ENCODE measurements around the gene BCORL1.

BCORL1 gene

DNA sequence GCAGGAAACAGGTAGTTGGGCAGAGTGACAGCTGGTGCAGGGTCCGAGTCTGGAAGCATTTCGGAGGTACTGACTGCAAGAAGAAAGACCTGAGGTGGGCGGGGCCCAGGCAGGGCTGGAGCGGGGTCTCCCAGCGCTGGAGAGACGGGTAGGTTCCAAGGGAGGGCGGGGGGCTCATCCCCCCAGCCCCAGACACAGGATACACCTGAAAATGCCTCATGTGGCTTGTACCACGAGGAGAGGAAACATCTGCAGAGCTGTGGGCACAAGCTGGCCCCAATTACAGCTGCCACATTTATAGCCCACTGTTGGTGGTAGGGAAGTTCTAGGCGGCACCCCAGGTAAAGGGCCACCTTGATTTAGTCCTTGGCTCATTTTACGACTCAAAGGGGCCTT is 89.9 kb downstream of the BCORL1 start:
- DNase-seq = no peak

DNA sequence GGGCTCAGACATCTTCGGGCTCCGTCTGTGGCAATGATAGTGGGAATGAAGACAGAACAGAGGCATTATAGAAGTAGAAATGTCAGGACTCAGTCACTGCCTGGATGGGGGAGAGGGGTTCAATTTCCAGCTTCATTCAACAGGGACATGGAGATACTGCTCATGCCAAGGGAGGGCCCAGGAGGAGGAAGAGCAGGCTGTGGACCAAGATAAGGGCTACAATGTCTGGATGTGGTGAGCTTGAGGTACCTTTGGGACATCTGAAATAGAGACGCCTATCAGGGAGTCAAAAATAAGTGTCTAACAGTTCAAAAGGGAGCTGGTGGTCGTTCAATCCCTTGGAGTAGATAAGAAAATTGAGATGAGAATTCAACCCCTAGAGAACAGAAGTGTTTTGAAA is 93.3 kb downstream of the BCORL1 start:
- no peak for DNase-seq

DNA sequence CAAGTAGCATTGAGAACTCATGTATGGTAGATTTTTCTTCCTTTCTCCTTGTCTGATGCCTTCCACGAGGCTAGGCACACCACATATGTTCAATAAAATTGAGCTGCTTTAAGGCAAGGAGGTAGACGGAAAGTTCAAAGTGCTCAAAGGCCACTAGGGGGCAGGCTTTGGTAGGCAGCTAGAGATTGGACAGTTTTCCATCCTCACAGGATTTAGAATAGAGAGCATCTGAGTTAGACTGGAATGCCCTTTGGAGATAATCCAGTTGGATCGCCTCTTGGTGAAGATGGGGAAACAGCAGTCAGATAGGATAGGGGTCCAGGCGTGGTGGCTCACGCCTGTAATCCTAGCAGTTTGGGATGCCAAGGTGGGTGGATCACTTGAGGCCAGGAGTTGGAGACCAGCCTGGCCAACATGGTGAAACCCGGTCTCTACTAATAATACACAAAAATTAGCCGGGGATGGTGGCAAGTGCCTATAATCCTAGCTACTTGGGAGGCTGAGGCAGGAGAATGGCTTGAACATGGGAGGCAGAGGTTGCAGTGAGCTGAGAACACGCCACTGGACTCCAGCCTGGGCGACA is 97.5 kb downstream of the BCORL1 start:
- DNase-seq = peak; percentile 39

DNA sequence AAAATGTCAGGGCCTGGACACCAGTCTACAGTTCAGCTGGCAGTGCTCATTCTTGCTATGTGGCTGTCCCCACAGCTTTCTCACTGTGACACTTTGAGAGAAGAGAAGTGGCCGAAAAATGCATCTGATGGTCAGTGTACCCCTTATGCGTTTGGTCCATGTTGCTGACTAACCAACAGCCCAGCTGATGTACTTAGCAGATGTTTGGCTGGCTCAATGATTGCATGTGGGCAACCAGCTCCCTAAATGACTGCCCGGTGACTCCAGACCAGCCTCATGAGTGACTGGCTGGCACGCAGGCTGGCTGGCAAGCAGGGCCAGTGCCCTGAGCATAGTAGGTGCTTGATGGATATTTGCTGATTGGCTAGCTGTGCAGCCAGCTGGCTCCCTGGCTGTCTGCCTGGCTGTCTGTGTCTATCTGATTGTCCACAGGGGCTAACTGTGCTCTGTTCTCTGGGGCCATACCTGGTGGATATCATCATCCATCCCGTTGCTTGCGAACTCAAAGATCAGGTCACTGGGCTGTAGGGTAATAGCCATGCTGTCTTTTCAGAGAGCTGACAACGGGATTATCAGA is 98.4 kb downstream of the BCORL1 start:
- DNase-seq = no peak

DNA sequence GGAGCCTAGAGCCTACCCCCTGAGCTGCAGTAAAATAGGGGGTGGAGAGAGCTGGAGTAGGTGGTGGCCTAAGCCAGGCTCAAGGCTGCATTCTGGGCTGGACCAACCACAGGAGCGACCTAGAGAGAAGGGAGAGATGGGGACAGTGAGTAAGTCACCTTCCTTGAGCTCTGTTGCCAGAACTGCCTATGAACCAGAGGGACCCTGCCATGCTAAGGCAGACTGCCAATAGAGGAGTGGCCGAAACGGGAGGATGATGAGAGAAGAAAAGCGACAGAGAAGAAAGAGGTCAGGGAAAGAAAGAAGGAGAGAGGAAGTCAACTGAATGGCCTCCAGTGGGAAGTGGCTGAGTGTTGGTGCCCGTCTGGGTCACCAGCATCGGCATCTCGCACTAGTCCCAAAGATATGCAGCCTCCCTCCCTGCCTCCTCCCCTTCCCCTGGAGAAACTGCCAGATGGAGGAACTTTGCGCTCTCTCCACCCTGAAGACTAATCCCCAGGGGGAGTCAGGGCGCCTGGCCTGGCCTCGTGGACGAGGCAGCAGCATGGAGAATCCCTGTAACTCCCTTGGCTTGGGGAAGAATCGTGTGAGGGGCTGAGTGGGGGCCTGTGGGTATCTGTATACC is 99.1 kb downstream of the BCORL1 start:
- no peak for DNase-seq

DNA sequence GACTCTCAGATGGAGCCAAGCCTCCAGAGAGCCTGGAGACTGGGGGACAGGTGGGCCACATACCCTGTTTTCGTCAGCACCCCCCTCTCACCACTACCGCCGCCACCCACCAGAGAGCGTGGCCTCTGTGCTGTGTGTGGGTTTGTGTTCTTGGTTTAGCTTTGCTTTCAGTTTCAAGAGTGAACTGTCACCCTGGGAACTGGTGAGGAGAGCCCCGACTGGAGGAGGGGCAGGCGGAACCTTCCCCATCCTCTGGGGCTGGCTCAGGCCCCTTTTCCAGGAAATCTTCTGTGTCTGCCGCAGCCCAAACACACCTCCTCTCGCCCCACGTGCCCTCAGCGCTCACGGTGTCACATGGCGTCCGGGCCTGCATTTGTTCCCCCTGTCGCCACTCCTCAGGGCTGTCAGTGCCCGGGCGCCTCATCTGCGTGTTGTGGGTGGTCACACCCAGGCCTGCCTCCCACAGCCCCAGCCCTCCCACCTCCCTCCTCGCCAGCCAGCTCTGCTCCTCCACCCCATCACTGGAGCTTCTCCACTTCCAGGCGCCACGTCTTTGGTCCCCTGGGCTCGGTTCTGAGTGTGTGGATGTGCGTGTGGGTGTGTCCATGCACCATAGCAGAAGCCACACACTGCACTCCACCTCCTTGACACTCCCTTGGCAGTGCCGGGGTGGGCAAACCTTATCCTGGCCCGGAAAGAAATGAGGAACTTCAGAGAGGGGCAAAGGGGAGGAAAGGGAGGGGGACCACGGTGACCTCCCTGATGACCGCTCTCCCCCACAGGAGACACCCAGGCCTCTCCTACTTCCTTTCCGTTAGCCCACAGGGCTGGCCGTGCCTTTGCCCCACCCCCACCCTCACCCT is 100.0 kb downstream of the BCORL1 start:
- peak; percentile 77 for DNase-seq

DNA sequence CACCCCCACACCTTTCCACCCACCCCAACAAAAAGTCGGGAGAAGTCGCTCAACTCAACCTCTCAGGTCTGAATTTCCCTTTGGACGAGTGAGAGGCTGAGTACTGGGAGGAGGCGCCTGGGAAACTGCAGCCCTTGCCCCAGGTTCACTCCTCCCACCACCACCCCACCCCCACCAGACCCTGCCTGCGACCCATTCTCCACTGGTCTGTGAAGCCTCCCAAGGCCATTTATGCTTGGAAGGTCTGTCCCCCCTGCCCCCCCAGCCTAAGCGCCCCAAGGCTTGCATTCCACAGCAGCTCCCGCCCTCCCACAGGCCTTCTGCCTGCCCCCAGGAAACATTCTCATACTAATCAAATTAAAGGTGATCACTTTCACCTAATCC is 100.7 kb downstream of the BCORL1 start:
- DNase-seq = no peak

DNA sequence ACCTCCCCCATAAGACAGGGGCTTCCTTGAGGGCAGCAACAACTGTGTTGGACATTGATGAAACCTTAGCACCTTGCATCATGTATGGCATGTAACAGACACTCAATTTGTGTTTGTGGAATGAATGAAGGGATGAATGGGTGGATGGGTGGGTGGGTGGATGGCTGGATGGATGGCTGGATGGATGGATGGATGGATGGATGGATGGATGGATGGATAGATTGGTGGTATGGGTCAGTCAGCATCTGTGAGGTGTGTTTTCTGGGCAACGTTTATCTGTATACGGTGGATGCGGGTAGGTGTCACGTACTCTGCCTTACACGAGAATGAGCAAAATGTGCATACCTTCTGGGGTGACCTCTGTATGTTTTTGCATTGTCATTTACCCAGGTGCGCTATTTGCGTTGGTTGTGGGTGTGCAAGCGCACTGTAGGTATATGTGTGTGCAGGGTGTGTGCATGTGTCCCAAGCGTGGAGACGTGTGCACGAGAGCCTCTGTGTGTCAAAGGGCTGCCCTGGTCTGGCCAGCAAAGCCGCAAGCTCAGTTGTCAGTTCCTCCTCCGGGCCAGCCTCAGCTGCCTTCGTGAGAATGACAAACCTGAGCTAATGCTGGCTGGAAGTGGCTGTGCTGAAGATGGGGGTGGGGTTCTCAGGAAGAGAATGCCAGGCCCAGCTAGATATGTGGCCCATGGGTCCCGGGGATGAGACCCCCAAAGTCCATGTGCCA is 101.4 kb downstream of the BCORL1 start:
- DNase-seq = no peak

DNA sequence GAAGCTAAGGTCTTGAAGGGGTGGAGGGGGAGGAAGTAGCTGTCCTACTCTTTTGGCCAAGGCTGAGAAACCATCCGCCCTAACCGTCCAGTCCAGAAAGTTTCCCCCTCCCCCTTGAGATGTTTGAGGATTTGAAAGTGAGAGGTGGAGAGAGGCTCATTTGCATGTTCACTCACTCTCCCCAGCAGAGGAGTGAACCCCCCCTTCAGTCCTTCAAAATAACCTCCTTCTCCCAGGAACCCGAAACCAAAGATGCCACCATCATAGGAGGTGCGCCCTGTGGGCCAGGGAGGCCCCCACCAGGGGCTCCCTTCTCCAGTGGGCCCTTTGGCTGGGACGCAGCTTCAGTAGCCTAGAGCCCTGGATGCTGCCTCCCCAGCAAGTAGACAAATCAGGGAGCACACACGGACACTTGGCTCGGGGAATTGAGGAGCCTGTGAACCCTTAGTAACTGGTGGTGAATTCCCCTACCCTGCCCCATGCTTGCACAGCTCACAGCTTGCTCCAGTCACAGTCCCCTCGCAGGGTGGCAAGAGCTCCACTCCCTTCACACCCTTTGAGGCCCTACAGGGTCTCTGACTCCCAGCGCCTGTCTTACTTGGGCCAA is 102.3 kb downstream of the BCORL1 start:
- no peak for DNase-seq

DNA sequence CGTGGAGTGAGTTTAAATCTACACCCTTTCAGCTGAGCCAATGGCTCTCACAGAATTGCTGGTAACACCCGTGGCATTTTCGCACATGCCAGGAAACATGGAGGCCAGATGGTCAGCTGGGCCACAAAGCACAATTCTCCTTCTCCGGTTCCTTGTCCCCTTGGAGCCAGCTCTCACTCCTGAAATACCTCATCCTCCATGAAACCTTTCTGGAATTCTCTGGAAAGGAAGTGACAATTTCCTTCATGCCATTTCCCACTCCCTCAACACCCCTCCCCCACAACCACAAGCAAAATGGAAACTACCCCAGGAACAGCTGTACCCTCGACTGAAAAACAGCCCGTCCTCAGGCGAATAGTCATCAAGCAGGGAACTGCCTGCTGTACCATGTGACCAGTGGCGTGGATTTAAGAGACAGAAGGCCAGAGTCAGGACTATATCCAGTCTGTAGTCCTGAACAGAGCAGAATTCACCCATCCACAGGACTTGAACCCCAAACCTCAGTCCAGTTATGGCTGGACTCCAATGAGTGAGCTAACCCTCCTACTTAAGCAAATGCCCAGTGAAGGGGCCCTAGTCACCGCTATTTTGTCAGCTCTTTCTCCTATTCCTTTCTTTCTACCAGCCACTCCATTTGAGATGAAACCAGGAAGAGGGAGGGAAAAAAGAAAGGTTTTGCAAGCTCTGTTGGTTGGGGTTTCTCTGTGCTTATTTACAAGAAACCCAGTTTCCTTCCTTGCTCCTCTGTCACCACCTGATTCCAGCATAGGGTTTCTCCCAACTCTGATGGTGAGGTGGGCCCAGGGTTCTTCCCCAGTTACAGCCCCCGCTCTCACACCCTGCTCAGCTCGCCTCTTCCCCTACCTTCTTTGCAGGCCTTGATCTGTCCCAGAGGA is 103.4 kb downstream of the BCORL1 start:
- no peak for DNase-seq

DNA sequence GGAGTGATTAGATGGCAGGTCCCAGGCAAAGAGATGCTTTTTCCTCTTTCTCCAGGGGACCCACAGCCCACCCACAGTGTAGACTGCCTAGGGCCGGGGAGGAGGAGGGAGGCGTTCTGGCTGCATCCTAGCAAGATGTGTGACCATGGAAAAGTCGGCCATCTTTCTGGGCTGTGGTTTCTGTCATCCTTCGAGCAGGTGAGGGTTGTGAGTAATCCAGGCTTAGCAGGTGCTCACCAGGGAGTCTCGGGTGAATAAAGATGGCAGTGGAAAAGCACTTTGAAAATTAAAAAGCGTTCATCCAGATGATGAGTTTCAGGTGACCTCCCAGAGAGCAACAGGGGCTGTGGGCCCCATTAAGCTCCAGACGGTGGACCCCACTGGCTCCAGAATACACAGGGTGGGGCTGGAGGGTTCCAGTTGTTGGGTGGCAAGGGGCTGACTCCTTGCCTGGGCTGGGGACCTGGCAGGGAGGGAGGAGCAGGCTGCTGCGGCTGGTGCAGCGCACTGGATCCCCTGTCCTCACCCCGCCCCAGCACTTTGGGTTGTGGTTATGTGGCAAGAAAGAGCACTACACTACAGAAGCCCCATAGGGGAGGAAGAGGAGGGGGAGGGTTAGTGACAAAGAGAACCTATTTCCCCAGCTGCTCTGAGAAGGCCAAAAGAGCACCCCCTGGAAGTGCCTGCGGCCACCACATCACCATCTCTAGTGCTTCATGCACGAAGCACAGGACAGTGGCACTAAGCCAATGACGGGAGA is 104.2 kb downstream of the BCORL1 start:
- peak; percentile 58 for DNase-seq

DNA sequence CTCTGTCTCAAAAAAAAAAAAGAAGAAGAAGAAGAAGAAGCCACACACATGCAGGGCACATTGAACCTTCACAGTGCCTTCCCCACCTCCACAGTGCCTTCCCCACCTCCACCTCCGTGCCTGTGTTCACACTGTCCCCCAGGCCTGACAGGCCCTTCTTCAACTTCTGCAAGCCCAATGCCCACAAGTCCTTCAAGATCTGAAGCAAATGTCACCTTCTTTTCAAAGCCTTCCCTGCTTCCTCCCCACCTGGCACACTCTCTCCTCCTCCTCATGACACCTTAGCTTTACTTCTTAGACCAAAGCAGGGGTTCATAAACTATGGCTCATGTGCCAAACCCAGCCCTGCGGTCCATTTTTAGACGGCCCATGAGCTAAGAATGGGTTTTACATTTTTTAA is 107.9 kb downstream of the BCORL1 start:
- no peak for DNase-seq

DNA sequence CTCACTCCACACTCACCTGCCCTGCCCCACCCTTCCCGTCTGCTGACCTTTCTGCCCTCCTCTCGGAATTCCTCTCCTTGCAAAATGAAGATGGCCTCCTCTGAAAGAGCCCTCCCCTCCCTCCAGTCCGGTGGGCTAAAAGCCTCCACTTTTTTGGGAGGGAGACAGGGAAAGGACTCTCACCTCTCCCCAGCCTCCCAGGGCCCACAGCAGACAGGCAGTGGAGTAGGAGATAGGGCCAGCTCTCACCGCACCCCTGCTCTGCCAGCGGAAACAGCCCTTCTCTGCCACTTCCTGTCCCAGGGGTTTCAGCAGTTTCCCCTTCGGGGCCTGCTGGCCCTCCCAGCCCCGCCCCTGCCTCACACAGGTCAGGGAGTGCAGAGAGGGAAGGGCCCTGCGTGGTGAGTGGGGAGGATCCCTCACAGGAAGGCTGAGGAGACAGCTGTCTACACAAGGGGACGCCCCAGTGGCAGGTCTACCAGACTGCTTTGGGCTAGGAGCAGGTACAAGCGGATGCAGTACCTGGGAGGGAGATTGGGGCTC is 109.6 kb downstream of the BCORL1 start:
- peak; percentile 71 for DNase-seq

DNA sequence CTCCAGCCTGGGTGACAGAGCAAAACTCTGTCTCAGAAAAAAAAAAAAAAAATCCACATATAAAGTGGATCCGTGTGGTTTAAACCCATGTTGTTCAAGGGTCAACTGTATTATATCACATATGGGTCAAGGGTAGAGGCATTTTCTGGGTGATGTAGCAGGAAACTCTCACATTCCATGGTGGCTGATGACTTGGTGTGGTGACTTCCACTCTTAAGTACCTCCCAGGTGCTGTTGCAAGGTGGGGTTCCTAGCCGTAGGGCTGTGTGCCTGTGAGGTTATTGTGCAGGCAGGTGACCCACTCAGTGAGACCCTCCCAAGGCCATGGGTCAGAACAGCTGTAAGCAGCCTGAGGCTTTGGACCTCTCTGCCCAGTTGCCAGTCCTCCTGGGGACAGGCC is 110.8 kb downstream of the BCORL1 start:
- DNase-seq = no peak

DNA sequence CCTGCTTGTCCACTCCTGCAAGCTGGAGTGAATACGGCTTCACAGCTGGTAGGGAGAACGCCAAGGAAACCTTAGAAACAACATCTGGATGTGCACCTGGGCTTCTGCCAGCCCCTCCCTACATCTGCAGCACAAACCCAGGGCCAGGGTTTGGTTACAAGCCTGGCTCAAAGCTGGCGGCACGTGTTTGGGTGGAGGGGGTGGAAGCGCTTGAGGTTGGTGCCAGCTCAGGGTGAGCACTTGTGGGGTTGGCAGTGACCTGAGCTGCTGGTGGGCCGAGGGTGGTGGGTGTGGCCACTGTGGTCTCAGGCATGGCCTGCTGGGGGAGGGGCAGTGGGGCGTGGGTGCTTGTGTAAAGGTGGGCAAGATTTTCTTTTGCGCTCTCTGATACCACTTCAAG is 112.3 kb downstream of the BCORL1 start:
- DNase-seq = no peak

DNA sequence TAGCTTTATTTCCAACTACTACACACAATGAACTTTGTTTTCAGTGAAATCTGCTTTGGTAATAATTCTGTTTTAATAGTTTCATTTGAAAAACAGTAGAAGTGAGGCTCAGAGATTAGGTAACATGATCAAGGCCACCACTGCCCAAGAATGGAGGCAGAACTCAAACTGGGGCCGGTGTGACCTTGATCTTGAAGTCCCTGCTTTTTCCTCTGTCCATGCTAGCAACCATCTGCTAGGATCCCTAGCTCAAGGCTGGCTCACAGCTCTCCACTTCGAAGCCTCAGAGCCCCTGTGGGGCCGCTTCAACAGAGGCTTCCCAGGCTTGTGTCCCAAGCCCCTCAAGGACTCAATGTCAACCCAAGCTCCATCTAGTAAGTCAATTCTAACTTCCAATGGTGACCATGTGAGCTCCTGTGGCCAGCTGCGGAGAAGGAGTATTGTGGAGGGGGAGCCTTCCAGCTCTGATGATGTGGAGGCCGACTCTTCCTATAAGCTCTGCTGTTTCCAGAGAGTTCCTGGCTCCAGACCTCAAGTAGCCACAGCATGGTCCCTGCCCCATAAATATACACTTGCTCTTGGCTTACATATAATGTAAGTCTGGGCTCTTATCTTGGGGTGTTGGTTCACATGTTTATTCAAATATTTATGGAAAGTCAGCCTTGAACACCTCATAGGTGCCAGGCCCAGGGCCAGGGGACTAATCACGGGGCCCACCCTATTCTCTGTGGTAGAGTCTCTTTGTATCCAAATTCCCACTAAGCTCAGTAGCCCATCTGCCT is 113.0 kb downstream of the BCORL1 start:
- DNase-seq = no peak

DNA sequence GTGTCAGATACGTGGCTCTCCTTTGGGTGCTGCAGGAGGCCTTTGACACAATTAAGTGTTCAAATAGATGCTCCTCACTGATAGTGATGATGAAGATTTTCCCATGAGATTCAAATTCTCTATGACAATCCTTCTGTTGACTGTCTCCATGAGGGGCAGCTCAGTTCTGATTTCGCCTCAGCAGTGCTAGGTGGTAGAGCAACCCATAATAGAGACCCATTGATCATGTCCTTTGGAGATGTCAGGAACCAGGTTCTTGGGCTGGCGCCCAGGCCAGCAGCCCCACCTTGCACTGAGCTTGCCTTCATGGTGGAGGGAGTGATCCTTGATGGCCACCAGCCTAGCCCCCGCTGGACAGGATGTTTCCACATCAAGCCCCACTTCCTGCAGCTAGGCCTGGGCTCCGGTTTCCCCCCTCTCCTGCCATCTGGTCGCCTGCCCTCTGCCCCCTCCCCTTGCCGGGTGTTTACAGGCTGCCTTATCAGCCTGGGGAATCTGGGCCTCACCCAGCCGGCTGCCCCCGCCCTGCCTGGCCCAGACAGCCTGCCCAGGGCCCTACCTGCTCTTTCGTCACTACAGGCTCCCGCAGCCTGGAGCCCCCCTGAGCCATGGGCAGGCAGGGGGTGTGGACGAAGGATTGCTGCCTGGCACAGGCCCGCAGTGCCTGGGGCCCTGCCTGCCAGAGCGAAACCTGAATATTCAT is 115.2 kb downstream of the BCORL1 start:
- peak; percentile 2 for DNase-seq

DNA sequence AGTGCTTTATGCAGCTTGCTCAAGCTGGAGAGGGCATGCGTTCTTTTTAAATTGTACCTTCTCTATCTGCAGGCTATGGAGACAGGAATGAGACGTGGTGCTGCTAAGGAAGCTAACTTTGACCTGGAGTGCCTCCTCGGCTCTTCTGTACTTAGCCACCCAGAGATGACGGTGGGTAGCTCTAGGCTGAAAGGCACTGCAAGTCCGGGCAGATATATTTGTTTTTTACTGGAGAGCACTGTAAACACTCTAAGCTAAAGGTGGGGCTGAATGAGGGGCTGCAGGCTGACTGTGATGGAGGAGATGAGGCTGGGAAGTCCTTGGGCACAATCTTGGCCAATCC is 115.7 kb downstream of the BCORL1 start:
- DNase-seq = no peak

DNA sequence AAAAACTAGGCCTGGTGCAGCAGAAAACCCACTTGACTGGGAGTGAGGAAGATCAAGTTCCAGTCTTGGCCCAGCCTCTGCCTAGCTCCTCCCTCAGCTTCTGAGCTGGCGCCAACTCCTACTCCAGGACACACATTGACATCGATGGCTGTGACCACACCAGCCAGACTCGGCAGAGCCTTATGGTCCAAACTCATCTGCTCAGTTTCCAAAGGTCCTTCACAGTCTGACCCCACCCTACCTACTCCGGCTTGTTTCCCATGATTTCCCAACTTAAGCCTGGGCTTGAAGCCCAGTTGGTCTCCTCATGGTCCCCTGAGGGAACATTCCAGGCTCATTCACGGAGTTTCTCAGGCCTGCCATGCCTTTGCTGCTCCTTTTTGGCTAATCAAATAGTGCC is 117.7 kb downstream of the BCORL1 start:
- no peak for DNase-seq

Data from stimulated activated naive CD4-positive, alpha-beta T cell treated with Interleukin-2 at 50 U/mL for 16 hours (primary cell).